ENCODE results near the gene TUBG1. TPM values are rescaled to one million over a fixed set of nuclear protein-coding genes. Genes with fewer than 3 reads are reported as not detected.

TUBG1 gene
- total and polyA plus RNA-seq, 9 of the 15 experiments (the other 6 are each of a cell fraction or from before 2014, with no cell fraction given), result 33.1 to 147 (median 66.0) TPM

- Histone ChIP-seq H3K9me1 (ENCODE audit: control insufficient read depth, insufficient read depth, low read length) (no peaks in the 10 kb centered on the region), H3K36me3 (ENCODE audit: control insufficient read depth, insufficient read depth, low read length) (peaks cover 72% of the 10 kb centered on the region), H3K4me2 (ENCODE audit: insufficient read depth, low read length) (peak overlapping the region; percentile 86), H3K4me3 (peak overlapping the region; percentile 70), H3K9me3 (replicated peaks; ENCODE audit: control insufficient read depth, insufficient read depth, low read depth, low read length) (no peaks in the 10 kb centered on the region), H3K9ac (ENCODE audit: insufficient read depth in 1 of 2, low read depth in 2 of 2, low read length in 2 of 2) (peak overlapping the region; percentile 96 to 100), H3K27ac (ENCODE audit: extremely low read depth, low read depth, low read length) (peak overlapping the region; percentile 94), H3K4me1 (replicated peaks in 1 of 2; ENCODE audit: control insufficient read depth in 2 of 2, insufficient read depth in 2 of 2, low read length in 2 of 2) (peaks cover 23 to 27% of the 10 kb centered on the region in 2 experiments), H4K20me1 (replicated peaks; ENCODE audit: control insufficient read depth, insufficient read depth, low read length) (no peaks in the 10 kb centered on the region), H2AFZ (ENCODE audit: low read depth, low read length) (peak overlapping the region; percentile 87), H3K27me3 (ENCODE audit: control insufficient read depth in 2 of 2, insufficient read depth in 2 of 2, low read length in 2 of 2) (no peaks in the 10 kb centered on the region), H3K79me2 (ENCODE audit: control insufficient read depth, insufficient read depth, low read length) (peaks cover 51% of the 10 kb centered on the region)
- DNase-seq (ENCODE audit: extremely low read depth in 1 of 4, low spot score in 3 of 4) (peak; percentile 85 to 92 (median 88)), ATAC-seq (peak; percentile 83), FAIRE-seq (peak; percentile 97)
- BruUV-seq (replicated peaks), result no TSS peak
- 0% methylated on average over 20 of the region's 20 CpGs for WGBS (ENCODE audit: insufficient coverage, low coverage, missing lambda C conversion rate)
- in situ Hi-C loops (cut with MboI) (no loop called here), intact Hi-C loops (cut with micrococcal nuclease) (loop anchor here (1.0 to 5.0 kb wide), 4 partner anchors 98 to 351 kb away; partner anchors contain the start of genes BECN1, PLEKHH3 and RAMP2)
- CTCF ChIA-PET (ENCODE audit: low intra/inter-chr PET ratio), result interaction anchor here (0.6 to 1.2 kb wide), 5 partner anchors 31 to 403 kb away, joined by 3 to 6 read pairs (median 4); partner anchors contain the start of genes RETREG3 and TUBG1
- POLR2A ChIA-PET, result interaction anchor here (0.5 to 5.7 kb wide), 17 partner anchors 9 to 588 kb away, joined by 3 to 58 read pairs (median 4); partner anchors contain the start of genes MLX, NAGLU, RETREG3 and TUBG1
- TF ChIP-seq TFAM (CRISPR knock-in tag; conservative IDR thresholded peaks at IDR 0.05), result no peak
- no peak for TF ChIP-seq SETDB1 (IDR thresholded peaks at IDR 0.05; ENCODE audit: low read length)
- no peak for TF ChIP-seq CBX5 (IDR thresholded peaks at IDR 0.05; ENCODE audit: borderline replicate concordance, low read depth)
- no peak for TF ChIP-seq FOXP1 (CRISPR knock-in tag; IDR thresholded peaks at IDR 0.05)
- peak; percentile 99 for TF ChIP-seq ZNF384 (IDR thresholded peaks at IDR 0.05; ENCODE audit: low read depth, low read length)
- TF ChIP-seq HOMEZ (CRISPR knock-in tag; IDR thresholded peaks at IDR 0.05), result no peak
- no peak for TF ChIP-seq TAF15 (IDR thresholded peaks at IDR 0.05; ENCODE audit: low read depth, low read length)
- TF ChIP-seq ATF1 (CRISPR knock-in tag; IDR thresholded peaks at IDR 0.05), result no peak
- TF ChIP-seq ATF1 (tag; IDR thresholded peaks at IDR 0.05), result no peak
- TF ChIP-seq NFYB (IDR thresholded peaks at IDR 0.05; ENCODE audit: extremely low read depth, insufficient read length), result no peak
- TF ChIP-seq XRCC4 (IDR thresholded peaks at IDR 0.05; ENCODE audit: extremely low read depth, insufficient read depth, insufficient read length), result no peak
- peak; percentile 50; the same call in 1 of the 2 replicates for TF ChIP-seq SMAD4 (CRISPR knock-in tag; conservative IDR thresholded peaks at IDR 0.05)
- peak; percentile 49; the same call in 1 of the 2 replicates for TF ChIP-seq STAG1 (CRISPR knock-in tag; IDR thresholded peaks at IDR 0.05; ENCODE audit: borderline replicate concordance)
- TF ChIP-seq PTRF (tag; IDR thresholded peaks at IDR 0.05), result no peak
- TF ChIP-seq POLR2AphosphoS5 (IDR thresholded peaks at IDR 0.05; ENCODE audit: control insufficient read depth, insufficient read depth, low read depth, low read length), result peak; percentile 51; the same call in 1 of the 2 replicates
- no peak for TF ChIP-seq BRF1 (IDR thresholded peaks at IDR 0.05; ENCODE audit: borderline replicate concordance, extremely low read depth, insufficient read length)
- TF ChIP-seq ZBTB2 (IDR thresholded peaks at IDR 0.05), result no peak; the same call in 1 of the 2 replicates
- peak; percentile 58 to 80 for TF ChIP-seq RAD21 (CRISPR knock-in tag; conservative IDR thresholded peaks at IDR 0.05 in 1 of 2, IDR thresholded peaks at IDR 0.05 in 1 of 2)
- TF ChIP-seq ATF7 (IDR thresholded peaks at IDR 0.05), result 0 out of 2 replicates have a peak, but pooled peaks have one; percentile 26
- no peak for TF ChIP-seq SPI1 (IDR thresholded peaks at IDR 0.05; ENCODE audit: borderline replicate concordance, low read depth, low read length)
- TF ChIP-seq SMAD1 (IDR thresholded peaks at IDR 0.05; ENCODE audit: low read depth, low read length, partially characterized antibody), result no peak
- no peak for TF ChIP-seq GATAD2A (IDR thresholded peaks at IDR 0.05)
These were observed 31.1 kb upstream of the TUBG1 start for GRCh38 chr17:42578282-42578869.
